Stimulated activated CD4-positive, alpha-beta T cell treated with anti-CD3 and anti-CD28 coated beads, Interleukin-2, amount 100 ng/mL, for 4 hours (primary cell): ENCODE results near the gene NDUFC1.

ENCODE experiments used
- DNase-seq: peaks from one replicate; pipeline ENCODE4 v3.0.0-alpha.2; 2020; ENCODE audit warnings: low read depth

NDUFC1 gene

GRCh38 chr4:139247241-139247640 is 55.0 kb downstream of the NDUFC1 start:
- DNase-seq = no peak

DNA sequence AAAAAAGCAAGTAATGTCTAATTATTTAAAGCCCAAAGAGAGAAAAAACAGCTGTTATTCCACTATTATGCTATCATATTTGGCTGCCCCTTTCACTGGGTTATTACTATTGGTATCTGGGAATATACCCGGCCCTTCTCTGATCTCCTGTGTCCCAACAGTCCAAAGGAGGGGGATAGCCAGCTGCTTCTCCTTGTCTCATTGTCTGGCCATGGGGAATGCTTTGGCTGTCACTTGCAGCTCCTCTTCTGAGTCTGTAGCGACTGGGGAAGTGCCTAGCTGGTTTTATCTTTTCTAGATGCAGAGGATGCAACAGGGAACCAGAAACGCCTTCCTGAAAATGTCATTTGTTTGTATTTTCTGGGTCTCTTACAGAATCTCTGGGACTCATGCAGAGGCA is 56.1 kb downstream of the NDUFC1 start:
- no peak for DNase-seq

DNA sequence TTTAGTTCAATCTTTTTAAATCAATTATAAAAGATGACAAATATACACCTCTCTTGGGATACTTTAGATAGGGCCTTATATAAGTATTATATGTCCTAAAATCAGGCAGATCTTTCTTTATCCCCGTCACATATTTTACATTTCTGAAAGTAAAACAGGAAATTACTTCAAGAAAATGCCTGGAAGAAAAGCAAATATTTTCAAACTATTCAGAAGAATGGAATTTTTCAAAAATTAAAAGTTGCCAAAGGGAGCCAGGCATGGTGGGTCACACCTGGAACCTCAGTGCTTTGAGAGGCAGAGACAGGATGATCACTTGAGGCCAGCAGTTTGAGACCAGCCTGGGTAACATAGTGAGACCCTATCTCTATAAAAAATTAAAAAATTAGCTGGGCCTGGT is 56.7 kb downstream of the NDUFC1 start:
- DNase-seq = no peak

DNA sequence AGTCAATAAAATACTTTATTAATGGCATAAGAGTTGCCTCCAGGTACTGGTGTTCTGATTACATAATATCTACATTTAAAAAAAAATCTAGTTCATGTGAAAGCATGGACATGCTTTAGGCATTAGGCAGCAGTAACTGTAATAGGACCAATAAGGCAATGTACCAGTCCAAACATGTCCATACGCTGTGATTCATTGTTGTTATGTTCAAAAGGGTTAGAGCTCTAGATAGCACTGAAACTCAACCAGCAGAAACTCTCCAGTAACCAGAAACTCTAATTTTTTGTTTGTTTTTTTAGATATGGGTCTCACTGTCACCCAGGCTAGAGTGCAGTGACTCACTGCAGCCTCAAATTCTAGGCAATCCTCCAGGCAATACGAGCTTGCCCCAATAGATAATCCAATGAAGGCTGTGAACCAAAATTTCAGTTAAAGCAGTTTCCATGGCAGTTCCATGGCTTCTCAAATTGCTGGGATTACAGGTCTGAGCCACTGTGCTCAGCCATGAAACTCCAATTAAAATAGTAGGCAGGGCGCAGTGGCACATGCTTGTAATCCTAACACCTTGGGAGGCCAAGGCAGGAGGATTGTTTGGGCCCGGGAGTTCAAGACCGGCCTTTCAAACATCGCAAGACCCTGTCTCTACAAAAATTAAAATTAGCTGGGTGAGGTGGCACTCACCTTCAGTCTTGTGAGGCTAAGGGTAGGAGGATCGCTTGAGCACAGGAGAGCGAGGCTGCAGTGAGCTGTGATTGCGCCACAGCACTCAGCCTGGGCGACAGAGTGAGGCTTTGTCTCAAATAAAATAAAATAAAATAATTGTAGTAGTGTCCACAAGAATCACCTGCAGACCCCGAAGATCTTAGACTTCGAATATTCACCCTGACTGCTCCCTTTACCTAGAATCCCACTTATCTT is 58.6 kb downstream of the NDUFC1 start:
- DNase-seq = no peak

- DNase-seq = no peak
Measured at GRCh38 chr4:139242511-139243051, 59.7 kb downstream of the NDUFC1 start.

GRCh38 chr4:139241784-139242151 is 60.5 kb downstream of the NDUFC1 start:
- no peak for DNase-seq

GRCh38 chr4:139241086-139241783 is 61.0 kb downstream of the NDUFC1 start:
- no peak for DNase-seq
